GM18499 (cell line): ENCODE measurements around the gene NMB.

Source experiments
- ATAC-seq: cut with Tn5 transposase; IDR thresholded peaks from one replicate; pipeline ENCODE4 v1.9.1; 2021; ENCODE audit warnings: moderate number of reproducible peaks; ENCODE audit not compliant: insufficient read depth, unreplicated experiment

Gene NMB

DNA sequence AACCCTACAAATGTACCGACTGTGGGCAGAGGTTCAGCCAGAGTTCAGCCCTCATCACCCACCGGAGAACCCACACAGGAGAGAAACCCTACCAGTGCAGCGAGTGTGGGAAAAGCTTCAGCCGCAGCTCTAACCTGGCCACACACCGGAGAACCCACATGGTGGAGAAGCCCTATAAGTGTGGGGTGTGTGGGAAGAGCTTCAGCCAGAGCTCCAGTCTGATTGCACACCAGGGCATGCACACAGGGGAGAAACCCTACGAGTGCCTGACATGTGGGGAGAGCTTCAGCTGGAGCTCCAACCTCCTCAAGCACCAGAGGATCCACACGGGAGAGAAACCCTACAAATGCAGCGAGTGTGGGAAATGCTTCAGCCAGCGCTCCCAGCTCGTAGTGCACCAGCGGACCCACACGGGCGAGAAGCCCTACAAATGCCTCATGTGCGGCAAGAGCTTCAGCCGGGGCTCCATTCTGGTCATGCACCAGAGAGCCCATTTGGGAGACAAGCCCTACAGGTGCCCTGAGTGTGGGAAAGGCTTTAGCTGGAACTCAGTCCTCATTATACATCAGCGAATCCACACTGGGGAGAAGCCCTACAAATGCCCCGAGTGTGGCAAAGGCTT, 36.5 kb downstream of the NMB start:
- ATAC-seq: no peak

GRCh38 chr15:84620626-84621025, 37.4 kb downstream of the NMB start:
- no peak for ATAC-seq

DNA sequence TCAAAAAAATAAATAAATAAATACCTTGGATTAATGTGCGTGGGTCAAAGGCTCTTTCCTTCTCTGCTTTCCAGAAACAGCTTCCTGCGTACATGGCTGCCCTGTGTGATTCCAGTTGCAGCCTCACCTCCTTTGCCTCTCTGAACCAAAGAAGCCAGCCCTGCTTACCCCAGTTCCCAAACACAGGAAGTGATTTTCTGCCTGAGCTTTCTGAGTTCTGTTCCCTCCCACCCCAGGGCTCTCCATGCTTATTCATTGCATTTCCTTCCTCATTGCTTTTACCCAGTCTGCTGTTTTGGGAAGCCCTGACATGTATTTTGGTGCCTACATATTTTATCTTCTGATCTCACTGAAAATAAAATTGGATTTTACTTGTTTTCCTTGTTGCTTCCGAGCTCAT, 41.8 kb downstream of the NMB start:
- no peak for ATAC-seq

DNA sequence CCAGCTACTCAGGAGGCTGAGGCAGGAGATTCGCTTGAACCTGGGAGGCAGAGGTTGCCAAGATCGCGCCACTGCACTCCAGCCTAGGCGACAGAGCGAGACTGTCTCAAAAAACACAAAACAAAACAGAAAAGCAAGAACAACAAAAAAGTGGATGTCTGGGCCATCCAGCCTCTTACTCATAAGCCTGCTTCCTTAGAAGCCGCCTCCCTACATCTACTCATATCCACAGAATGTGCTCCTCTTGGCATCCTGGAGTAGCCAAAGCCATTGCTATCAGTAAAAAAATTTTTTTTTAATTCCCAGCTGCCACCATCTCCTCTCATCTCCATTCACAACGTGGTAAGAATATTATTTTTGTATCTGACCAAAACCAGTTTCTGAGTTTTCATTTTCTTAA, 46.4 kb downstream of the NMB start:
- ATAC-seq: no peak

GRCh38 chr15:84609818-84610525, 48.0 kb downstream of the NMB start:
- no peak for ATAC-seq

DNA sequence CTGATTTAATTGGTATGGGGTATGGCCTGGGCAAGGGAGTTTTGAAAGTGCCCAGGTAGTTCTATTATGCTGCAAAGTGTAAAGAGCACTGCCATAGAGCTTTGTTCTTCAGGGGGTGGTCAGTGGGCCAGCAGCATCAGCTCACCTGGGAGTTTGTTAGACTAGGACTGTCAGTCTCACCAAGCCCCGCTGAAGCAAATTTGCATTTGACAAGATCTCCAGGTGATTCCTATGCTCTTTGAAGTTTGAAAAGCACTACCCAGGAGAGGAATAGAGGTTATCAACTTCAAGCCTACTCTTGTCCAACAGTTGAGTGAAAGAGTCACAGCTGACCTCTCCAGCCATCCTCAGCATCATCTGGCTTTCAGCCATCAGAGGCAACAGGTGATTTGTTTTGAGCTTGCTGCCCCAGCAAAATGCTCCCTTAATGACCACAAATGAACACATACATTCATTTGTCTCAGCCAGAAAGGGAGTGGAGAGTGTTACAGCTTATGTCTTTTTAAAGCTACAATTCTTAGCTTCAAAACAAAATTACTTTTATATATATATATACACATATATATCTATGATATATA, 49.2 kb downstream of the NMB start:
- no peak for ATAC-seq

- no peak for ATAC-seq
Measured at GRCh38 chr15:84606653-84607120, 51.3 kb downstream of the NMB start.

GRCh38 chr15:84605554-84605882, 52.5 kb downstream of the NMB start:
- ATAC-seq: no peak
